ENCODE data around the gene RBM27. TPM values are rescaled to one million over a fixed set of nuclear protein-coding genes. Genes with fewer than 3 reads are reported as not detected.
"Not testable (repeated sequence)": the region's sequence is repeated elsewhere in the genome, so short reads cannot be mapped to it uniquely, and the experiment has no call there.

The RBM27 gene
- total RNA-seq, 2 experiments from 2014 or later = 19.4 to 26.4 TPM

GRCh38 chr5:146193285-146193684, 10.1 kb upstream of the RBM27 start:
- intact Hi-C loops (cut with micrococcal nuclease; ENCODE audit: unreplicated experiment) = no loop called here
- DNase-seq (ENCODE audit: low spot score) = no peak
- POLR2A ChIA-PET = interaction anchor here (1.3 to 3.5 kb wide), 5 partner anchors 10 to 67 kb away, joined by 3 to 21 read pairs (median 9); partner anchors contain the start of genes LARS1 and RBM27
- Histone ChIP-seq H4K20me1 (ENCODE audit: insufficient read depth, low read length) (no peaks in the 10 kb centered on the region), H3K4me1 (ENCODE audit: insufficient read depth, low read length, poor library complexity, severe bottlenecking) (peaks cover 5% of the 10 kb centered on the region), H2AFZ (ENCODE audit: low read length) (no peak overlapping the region), H3K4me3 (ENCODE audit: low read depth, low read length, poor library complexity, severe bottlenecking) (no peak overlapping the region), H3K9me3 (ENCODE audit: low read length) (no peaks in the 10 kb centered on the region), H3K9me2 (ENCODE audit: insufficient read depth, low read length) (no peaks in the 10 kb centered on the region), H3K4me2 (ENCODE audit: low read length) (no peak overlapping the region), H3K27ac (ENCODE audit: low read depth, low read length, poor library complexity, severe bottlenecking) (no peak overlapping the region), H3K79me2 (ENCODE audit: insufficient read depth, low read depth, low read length) (no peaks in the 10 kb centered on the region), H3K36me3 (ENCODE audit: insufficient read depth, low read length) (no peaks in the 10 kb centered on the region)
- CTCF ChIA-PET (ENCODE audit: unreplicated experiment) = no interaction called here
- no peak for TF ChIP-seq EZH2phosphoT487 (IDR thresholded peaks at IDR 0.05; ENCODE audit: borderline replicate concordance, low read depth, low read length)
- TF ChIP-seq CTCF (conservative IDR thresholded peaks at IDR 0.05; ENCODE audit: low read length) = no peak
- BruUV-seq (replicated peaks) = no TSS peak

- H3K9me3 ChIP-seq (ENCODE audit: low read length); H3K4me2 ChIP-seq (ENCODE audit: low read length); H4K20me1 ChIP-seq (ENCODE audit: insufficient read depth, low read length); H3K36me3 ChIP-seq (ENCODE audit: insufficient read depth, low read length); intact Hi-C loops (cut with micrococcal nuclease; ENCODE audit: unreplicated experiment); DNase-seq (ENCODE audit: low spot score); H3K79me2 ChIP-seq (ENCODE audit: insufficient read depth, low read depth, low read length); H3K27ac ChIP-seq (ENCODE audit: low read depth, low read length, poor library complexity, severe bottlenecking); H3K4me1 ChIP-seq (ENCODE audit: insufficient read depth, low read length, poor library complexity, severe bottlenecking); BruUV-seq (replicated peaks); H3K4me3 ChIP-seq (ENCODE audit: low read depth, low read length, poor library complexity, severe bottlenecking); H3K9me2 ChIP-seq (ENCODE audit: insufficient read depth, low read length); H2AFZ ChIP-seq (ENCODE audit: low read length); CTCF ChIA-PET (ENCODE audit: unreplicated experiment): not testable (repeated sequence)
- POLR2A ChIA-PET = interaction anchor here (1.0 to 3.5 kb wide), 2 partner anchors 8 to 12 kb away, joined by 6 to 19 read pairs; partner anchors contain the start of gene RBM27
These were observed 8.4 kb upstream of the RBM27 start for GRCh38 chr5:146194997-146195396.

- POLR2A ChIA-PET = interaction anchor here (2.1 kb wide), 1 partner anchor 9 kb away, joined by 6 read pairs; no protein-coding TSS in a partner anchor
- no peak overlapping the region for H3K4me2 ChIP-seq (ENCODE audit: low read length)
These were observed 6.9 kb upstream of the RBM27 start for GRCh38 chr5:146196459-146197048.

More at GRCh38 chr5:146196459-146197048, 6.9 kb upstream of the RBM27 start:
- Histone ChIP-seq H3K9me3 (ENCODE audit: low read length) (no peaks in the 10 kb centered on the region), H3K4me1 (ENCODE audit: insufficient read depth, low read length, poor library complexity, severe bottlenecking) (peaks cover 5% of the 10 kb centered on the region), H3K4me3 (ENCODE audit: low read depth, low read length, poor library complexity, severe bottlenecking) (no peak overlapping the region), H3K27ac (ENCODE audit: low read depth, low read length, poor library complexity, severe bottlenecking) (no peak overlapping the region), H3K36me3 (ENCODE audit: insufficient read depth, low read length) (no peaks in the 10 kb centered on the region), H3K79me2 (ENCODE audit: insufficient read depth, low read depth, low read length) (no peaks in the 10 kb centered on the region), H4K20me1 (ENCODE audit: insufficient read depth, low read length) (no peaks in the 10 kb centered on the region), H3K9me2 (ENCODE audit: insufficient read depth, low read length) (no peaks in the 10 kb centered on the region), H2AFZ (ENCODE audit: low read length) (no peak overlapping the region)
- DNase-seq (ENCODE audit: low spot score) = no peak
- CTCF ChIA-PET (ENCODE audit: unreplicated experiment) = no interaction called here
- no TSS peak for BruUV-seq (replicated peaks)
- intact Hi-C loops (cut with micrococcal nuclease; ENCODE audit: unreplicated experiment) = no loop called here
- no peak for TF ChIP-seq CTCF (conservative IDR thresholded peaks at IDR 0.05; ENCODE audit: low read length)
- TF ChIP-seq EZH2phosphoT487 (IDR thresholded peaks at IDR 0.05; ENCODE audit: borderline replicate concordance, low read depth, low read length) = no peak
